Measurements from ENCODE around the gene STAT1.

- TF ChIP-seq, protein P1, sequence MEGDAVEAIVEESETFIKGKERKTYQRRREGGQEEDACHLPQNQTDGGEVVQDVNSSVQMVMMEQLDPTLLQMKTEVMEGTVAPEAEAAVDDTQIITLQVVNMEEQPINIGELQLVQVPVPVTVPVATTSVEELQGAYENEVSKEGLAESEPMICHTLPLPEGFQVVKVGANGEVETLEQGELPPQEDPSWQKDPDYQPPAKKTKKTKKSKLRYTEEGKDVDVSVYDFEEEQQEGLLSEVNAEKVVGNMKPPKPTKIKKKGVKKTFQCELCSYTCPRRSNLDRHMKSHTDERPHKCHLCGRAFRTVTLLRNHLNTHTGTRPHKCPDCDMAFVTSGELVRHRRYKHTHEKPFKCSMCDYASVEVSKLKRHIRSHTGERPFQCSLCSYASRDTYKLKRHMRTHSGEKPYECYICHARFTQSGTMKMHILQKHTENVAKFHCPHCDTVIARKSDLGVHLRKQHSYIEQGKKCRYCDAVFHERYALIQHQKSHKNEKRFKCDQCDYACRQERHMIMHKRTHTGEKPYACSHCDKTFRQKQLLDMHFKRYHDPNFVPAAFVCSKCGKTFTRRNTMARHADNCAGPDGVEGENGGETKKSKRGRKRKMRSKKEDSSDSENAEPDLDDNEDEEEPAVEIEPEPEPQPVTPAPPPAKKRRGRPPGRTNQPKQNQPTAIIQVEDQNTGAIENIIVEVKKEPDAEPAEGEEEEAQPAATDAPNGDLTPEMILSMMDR (conservative IDR thresholded peaks at IDR 0.05): no peak
- TF ChIP-seq EZH2 (IDR thresholded peaks at IDR 0.05; ENCODE audit: low read depth): no peak
Observed at GRCh38 chr2:191003405-191004309, 10.3 kb downstream of the STAT1 start.
